GM18507 (cell line): ENCODE data around the gene SEMA5A.
"Not testable (repeated sequence)": the region's sequence is repeated elsewhere in the genome, so short reads cannot be mapped to it uniquely, and the experiment has no call there.

ENCODE experiments used
- DNase-seq: peaks from one replicate; pipeline ENCODE4 v3.0.0; 2011; ENCODE audit warnings: low read depth; ENCODE audit not compliant: insufficient read length; ENCODE audit errors: extremely low spot score
- FAIRE-seq: peaks from 2 replicates; lab custom pipeline; 2011; peaks lifted over from hg19 to GRCh38; lab: Jason Lieb, UNC

The SEMA5A gene

DNA sequence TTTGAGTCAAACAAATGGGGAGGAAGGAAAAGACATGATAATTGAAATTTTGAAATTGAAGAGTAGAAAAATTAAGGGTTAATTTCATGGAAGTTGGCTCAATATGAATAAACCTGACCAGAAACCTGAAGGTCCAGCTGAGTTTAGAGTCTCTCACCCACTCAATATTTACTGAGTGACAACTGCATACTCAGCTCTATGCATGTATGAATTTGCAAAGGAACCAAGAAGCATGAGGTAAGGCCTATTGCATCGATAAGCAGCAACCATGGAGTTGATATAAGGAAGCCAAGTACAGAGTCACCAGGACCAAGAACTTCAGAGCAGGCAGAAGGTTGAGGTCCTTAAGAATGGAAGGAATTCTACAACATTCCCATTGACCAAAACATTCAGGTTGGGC is 163.4 kb downstream of the SEMA5A start:
- FAIRE-seq (no peak), DNase-seq (no peak)

- DNase-seq (no peak), FAIRE-seq (peak; percentile 47)
Observed at GRCh38 chr5:9381464-9381863, 164.4 kb downstream of the SEMA5A start.

GRCh38 chr5:9380109-9380508 is 165.8 kb downstream of the SEMA5A start:
- no peak for FAIRE-seq
- DNase-seq, result no peak

GRCh38 chr5:9376363-9377117 is 169.3 kb downstream of the SEMA5A start:
- DNase-seq (no peak), FAIRE-seq (no peak)

DNA sequence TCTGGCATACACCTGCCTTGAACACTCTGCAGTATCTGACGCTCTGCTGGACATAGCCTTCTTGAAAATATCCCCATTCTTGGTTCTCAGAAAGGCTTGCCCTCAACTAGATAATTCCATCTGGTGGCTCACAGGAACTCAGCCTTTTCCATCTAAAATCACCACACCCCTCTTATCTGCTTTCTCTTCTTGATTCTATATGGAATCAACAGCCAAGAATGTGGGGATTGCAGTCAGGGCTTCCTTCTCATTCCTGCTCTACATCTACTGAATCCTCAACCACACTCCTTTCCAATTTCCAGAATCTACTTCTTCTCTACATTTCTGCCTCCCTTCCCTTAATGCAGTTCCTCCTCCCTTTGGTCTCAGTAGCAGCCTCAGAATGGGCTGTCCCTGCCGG is 170.1 kb downstream of the SEMA5A start:
- FAIRE-seq, result no peak
- no peak for DNase-seq

GRCh38 chr5:9374025-9374424 is 171.8 kb downstream of the SEMA5A start:
- no peak for DNase-seq
- FAIRE-seq, result no peak

DNA sequence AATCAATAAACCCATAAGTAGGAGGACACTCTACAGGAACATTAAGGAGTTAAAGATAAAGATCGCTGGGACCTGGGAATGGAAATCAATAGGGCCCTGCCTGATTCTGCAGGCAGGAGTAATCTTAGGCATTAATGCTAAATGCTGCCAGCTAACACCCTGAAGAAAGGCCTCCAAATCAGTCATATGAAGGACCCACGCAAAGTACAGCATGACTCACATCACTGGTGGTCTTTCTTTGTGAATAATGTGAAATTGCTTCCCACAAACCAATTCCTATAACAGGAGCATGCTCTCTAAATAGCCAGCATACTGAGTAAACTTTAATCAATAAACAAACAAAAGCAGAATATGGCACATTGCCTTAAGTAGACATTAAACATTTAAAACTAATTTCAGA is 172.3 kb downstream of the SEMA5A start:
- no peak for DNase-seq
- no peak for FAIRE-seq

DNA sequence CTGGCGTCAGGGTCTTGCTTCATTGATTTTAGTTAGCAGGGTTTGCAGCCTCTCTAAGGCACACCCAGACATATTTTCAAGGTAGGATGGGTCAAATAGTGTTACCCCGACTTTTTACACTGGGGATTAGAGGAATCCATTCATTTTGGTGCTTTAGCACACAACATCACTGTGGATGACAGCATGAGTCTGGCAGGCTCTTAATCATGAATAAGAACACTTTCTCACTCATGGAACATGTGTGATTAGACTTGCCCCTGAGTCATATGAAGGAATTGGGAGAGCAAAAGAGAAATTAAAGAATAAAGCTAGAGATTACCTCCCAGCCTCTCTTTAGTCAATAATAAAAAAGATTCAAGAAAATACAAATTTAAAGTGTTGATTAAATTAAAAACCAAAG is 175.6 kb downstream of the SEMA5A start:
- DNase-seq, result no peak
- no peak for FAIRE-seq

- no peak for DNase-seq
- FAIRE-seq, result no peak
Observed at GRCh38 chr5:9365512-9365911, 180.4 kb downstream of the SEMA5A start.

GRCh38 chr5:9363449-9363848 is 182.4 kb downstream of the SEMA5A start:
- FAIRE-seq, result peak; percentile 21

DNA sequence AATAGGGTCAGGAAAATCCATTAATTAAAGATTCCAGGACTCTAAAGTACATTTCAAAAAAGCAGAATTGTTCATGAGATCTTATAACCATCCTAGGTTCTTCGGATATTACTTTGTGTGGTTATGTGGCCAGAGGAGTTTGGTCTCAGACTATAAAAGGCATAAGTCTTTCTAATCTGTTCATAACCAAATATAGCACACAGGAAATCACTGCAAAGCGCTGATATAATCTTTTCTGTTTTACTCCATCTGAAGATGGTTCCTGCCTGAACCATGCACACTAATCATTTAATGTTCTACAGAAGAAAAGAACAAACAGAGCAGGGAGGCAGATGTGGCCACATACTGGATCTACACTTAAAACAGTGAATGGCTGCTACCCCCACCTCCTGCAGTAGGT is 182.8 kb downstream of the SEMA5A start:
- no peak for DNase-seq
- FAIRE-seq, result no peak

More at GRCh38 chr5:9363449-9363848, 182.4 kb downstream of the SEMA5A start:
- DNase-seq, result no peak

DNA sequence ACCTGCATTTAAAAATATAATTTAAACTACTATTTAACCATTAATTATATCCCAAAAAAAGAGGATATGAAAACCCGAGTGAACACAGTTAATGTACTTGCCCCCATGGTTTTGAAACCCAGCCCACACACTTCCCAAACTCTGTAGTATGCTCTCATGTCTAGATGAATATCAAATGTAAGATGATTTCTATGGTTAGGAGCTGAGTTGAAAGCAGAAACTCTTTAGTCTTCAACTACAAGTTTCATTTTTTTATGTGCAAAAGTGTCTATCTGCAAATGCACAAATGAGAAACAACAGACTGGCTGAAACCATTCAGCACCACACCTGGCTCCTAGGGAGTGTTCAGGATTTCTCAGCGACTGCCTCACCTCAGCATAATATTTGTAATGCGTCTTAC is 183.3 kb downstream of the SEMA5A start:
- DNase-seq, result no peak
- peak; percentile 67 for FAIRE-seq

DNA sequence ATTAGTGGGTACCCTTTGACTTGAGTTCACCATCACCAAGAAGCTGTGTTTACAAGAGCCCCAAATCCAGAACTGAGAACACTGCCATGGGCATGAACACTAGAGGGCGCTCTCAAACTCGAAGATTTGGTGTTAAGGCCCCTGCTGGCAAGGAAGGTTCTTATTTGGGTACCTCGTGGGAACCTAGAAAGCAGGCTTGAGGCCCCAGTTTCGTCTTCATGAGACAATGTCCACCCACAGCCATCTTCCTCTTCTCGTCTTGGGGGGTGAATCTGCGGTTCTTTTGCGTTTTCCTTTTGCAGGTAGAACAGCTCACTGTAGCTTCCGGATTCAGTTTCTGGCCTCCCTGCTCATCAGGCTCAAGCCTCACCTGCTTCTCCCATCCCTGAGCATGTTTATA is 184.0 kb downstream of the SEMA5A start:
- FAIRE-seq (peak; percentile 95), DNase-seq (peak; percentile 25)

GRCh38 chr5:9358961-9359685 is 186.8 kb downstream of the SEMA5A start:
- DNase-seq (no peak), FAIRE-seq (no peak)

DNA sequence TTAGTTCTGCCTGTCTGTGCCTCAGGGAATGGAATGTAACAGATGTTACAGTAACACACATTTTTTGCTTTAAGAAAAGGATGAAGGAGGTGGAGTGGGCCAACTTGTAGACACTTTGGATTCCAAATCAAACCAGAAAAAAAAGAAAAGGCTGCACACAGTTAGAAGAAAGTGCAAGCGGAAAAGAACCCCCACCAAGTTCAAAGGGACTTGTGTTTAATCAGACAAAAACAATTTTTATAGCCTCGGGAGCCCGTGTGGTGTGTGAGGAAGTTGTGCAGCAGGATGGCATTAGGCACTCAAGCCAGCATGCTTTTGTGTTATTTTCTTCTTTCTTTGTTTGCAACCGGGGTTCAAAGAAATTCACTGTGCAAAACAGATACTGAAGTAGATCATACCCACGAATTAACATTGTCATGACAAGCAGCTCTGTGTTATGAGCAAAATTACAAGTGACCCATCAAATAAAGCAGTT is 189.5 kb downstream of the SEMA5A start:
- FAIRE-seq (no peak), DNase-seq (no peak)

DNA sequence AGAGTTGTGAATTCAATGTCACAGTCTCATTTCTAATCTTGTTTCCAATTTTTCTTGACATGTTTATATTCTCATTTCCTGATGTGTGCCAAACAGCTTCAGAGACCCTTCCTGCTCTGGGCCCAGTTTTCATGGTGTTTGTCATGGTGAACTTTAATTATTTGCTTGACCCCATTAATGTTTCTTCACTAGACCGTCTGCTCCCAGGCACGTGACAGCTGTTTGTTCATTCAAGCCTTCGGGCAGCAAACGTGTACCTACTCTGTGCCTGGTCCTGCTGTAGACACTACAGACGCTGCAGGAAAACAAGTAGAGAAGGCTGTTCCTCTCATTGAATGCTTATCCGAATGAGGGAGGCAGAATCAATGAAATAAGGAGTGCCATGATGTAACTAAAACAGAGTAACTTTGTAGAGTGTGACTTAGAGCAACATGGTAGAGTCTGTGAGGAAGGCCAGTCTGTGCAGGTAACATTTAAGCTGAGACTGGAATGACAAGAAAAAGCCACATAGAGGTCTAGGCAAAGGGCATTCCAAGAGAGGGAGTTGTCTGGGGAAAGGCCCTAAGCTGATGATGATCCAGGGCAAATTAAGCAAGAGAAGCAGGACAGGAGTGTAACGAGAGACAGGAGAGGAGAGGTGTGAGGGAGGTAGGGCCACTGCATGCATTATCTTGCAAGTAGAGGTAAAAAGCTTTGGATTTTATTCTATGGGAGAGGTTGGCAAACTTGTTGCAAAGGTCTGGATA is 191.4 kb downstream of the SEMA5A start:
- no peak for FAIRE-seq
- no peak for DNase-seq

GRCh38 chr5:9353048-9353447 is 192.8 kb downstream of the SEMA5A start:
- FAIRE-seq, DNase-seq: not testable (repeated sequence)

- DNase-seq (no peak), FAIRE-seq (no peak)
Observed at GRCh38 chr5:9351546-9351945, 194.3 kb downstream of the SEMA5A start.

DNA sequence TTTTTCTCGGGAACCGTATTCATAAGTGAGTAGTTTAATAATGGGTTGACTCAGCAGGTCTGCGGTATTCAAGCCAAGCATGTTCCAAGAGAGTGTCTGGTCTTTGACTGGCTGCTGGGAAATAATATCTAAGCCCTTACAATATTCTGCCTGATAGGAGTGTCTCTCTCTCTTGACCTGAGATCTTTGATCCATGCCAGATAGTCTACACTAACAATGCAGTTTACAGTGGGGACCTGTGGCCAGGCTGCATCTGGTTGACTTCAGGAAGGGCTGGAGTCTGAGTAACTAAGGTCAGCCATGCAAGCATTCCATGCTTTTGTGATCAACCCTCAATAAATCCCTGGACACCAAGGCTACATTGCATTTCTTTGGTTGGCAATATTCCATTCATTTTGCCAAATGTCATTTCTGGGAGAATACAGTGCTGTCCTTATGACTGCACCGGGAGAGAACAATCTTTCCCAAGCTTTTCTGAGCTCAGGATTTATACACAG is 195.5 kb downstream of the SEMA5A start:
- DNase-seq (no peak), FAIRE-seq (no peak)

DNA sequence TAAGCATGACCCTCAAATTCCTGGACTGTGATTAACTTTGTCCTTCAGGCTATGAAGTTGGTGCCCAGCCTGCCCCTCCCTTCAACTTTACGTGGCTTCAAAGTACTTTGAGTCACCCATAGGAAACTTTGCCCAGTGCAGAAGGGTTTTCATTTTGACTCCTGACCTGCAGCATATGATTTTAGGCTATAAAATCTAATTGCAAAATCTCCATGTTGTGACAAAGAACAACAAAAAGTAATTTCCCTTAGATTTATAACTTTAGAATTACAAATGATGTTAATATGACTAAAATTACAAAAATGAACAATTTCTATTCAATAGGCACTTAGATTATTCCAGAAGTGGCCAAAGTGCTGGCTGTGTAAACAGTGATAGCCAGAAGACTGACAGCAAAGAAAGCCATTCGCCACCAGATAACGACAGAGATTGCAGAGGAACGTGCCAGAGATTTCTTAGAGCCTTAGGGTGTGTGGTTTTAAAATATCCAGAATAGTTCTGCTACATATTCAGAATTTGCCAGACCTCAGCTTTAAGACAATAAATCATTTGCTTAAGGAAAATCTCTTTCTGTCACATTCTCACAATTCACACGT is 197.4 kb downstream of the SEMA5A start:
- no peak for DNase-seq

More for the DNA sequence above, 197.4 kb downstream of the SEMA5A start:
- FAIRE-seq, result no peak
